ENCODE measurements around the gene PAIP2.
"Not testable (repeated sequence)": the region's sequence is repeated elsewhere in the genome, so short reads cannot be mapped to it uniquely, and the experiment has no call there.

Gene PAIP2

GRCh38 chr5:139379626-139380449, 38.2 kb downstream of the PAIP2 start:
- DNase-seq: no peak

GRCh38 chr5:139381837-139382761, 40.4 kb downstream of the PAIP2 start:
- no peak for DNase-seq

GRCh38 chr5:139382807-139383206, 41.2 kb downstream of the PAIP2 start:
- no peak for DNase-seq

GRCh38 chr5:139383275-139383992, 41.8 kb downstream of the PAIP2 start, which contains the start of gene SLC23A1:
Gene SLC23A1, minus strand, starts transcription at chr5:139383297. Its CDS starts 44 bp downstream, at chr5:139383253.
- no peak for DNase-seq

- DNase-seq: no peak
Observed at GRCh38 chr5:139383993-139384590, 42.4 kb downstream of the PAIP2 start.

GRCh38 chr5:139384591-139385051, 43.0 kb downstream of the PAIP2 start:
- no peak for DNase-seq

- DNase-seq: no peak
Observed at GRCh38 chr5:139385061-139386049, 43.7 kb downstream of the PAIP2 start.

GRCh38 chr5:139386050-139386438, 44.4 kb downstream of the PAIP2 start:
- no peak for DNase-seq

- not testable (repeated sequence) for DNase-seq
Observed at GRCh38 chr5:139386956-139387355, 45.3 kb downstream of the PAIP2 start.

GRCh38 chr5:139387611-139388197, 46.0 kb downstream of the PAIP2 start:
- no peak for DNase-seq

GRCh38 chr5:139388198-139388821, 46.7 kb downstream of the PAIP2 start:
- DNase-seq: no peak

GRCh38 chr5:139389701-139390638, 48.3 kb downstream of the PAIP2 start, which contains the start of gene MZB1:
Gene MZB1, minus strand, starts transcription at chr5:139389913. Its CDS starts 57 bp downstream, at chr5:139389856.
- DNase-seq: peak; percentile 34

GRCh38 chr5:139390639-139391569, 49.2 kb downstream of the PAIP2 start:
- no peak for DNase-seq

- no peak for DNase-seq
Observed at GRCh38 chr5:139391570-139392323, 50.1 kb downstream of the PAIP2 start.

- DNase-seq: no peak
Observed at GRCh38 chr5:139392324-139392677, 50.6 kb downstream of the PAIP2 start.

- DNase-seq: peak; percentile 49
Observed at GRCh38 chr5:139392678-139393496, 51.2 kb downstream of the PAIP2 start.
